Measurements from ENCODE around the gene LCMT1.

Gene LCMT1

GRCh38 chr16:25194273-25194878 lies 82.8 kb downstream of the LCMT1 start:
- DNase-seq: no peak

GRCh38 chr16:25198021-25198420 lies 86.5 kb downstream of the LCMT1 start:
- no peak for DNase-seq

GRCh38 chr16:25199457-25199856 lies 87.9 kb downstream of the LCMT1 start:
- no peak for DNase-seq

- no peak for DNase-seq
These were observed 99.2 kb downstream of the LCMT1 start for GRCh38 chr16:25210758-25211157.

GRCh38 chr16:25212636-25213035 lies 101.1 kb downstream of the LCMT1 start:
- no peak for DNase-seq

- DNase-seq: no peak
These were observed 102.3 kb downstream of the LCMT1 start for GRCh38 chr16:25213709-25214397.

GRCh38 chr16:25217112-25217511 lies 105.6 kb downstream of the LCMT1 start:
- DNase-seq: no peak

GRCh38 chr16:25217921-25218320 lies 106.4 kb downstream of the LCMT1 start:
- DNase-seq: no peak

- no peak for DNase-seq
These were observed 107.7 kb downstream of the LCMT1 start for GRCh38 chr16:25219070-25219737.

- no peak for DNase-seq
These were observed 111.4 kb downstream of the LCMT1 start for GRCh38 chr16:25222959-25223358.

- no peak for DNase-seq
These were observed 112.4 kb downstream of the LCMT1 start for GRCh38 chr16:25223964-25224363.

- no peak for DNase-seq
These were observed 113.3 kb downstream of the LCMT1 start for GRCh38 chr16:25224731-25225319.

Data from amygdala (tissue), 56 donors.